Natural killer cell treated with Interleukin-12 subunit alpha and Interleukin-12 subunit beta and Interleukin-15 and Interleukin-18, amount 100 ng/mL, for 72 hours (primary cell): ENCODE measurements around the gene UMODL1. TPM values are rescaled to one million over a fixed set of nuclear protein-coding genes. Genes with fewer than 3 reads are reported as not detected.

Experiments
- ATAC-seq, 2 donors: fragments of 150-1000 bp; cut with Tn5 transposase in 1 of 2; sonication (Bioruptor Pico), chemical (Tn5 transposase) in 1 of 2; 2 replicates each; pipeline ENCODE4 v1.10.0; 2021
- DNase-seq: peaks from one replicate; pipeline ENCODE4 v3.0.0; 2022; ENCODE audit warnings: low spot score
- H3K27ac Mint-ChIP-seq, 2 donors: 1 replicate in 1 of 2; 2 replicates in 1 of 2; pipeline ENCODE4 v1.8.0; 2022; ENCODE audit warnings: mixed read lengths in 2 of 2, mild to moderate bottlenecking in 1 of 2, moderate library complexity in 1 of 2
- H3K27me3 Mint-ChIP-seq, 2 donors: 1 replicate in 1 of 2; 2 replicates in 1 of 2; pipeline ENCODE4 v1.8.0; 2022; ENCODE audit warnings: mixed read lengths in 2 of 2
- H3K36me3 Mint-ChIP-seq: one replicate; pipeline ENCODE4 v1.8.0; 2022; ENCODE audit warnings: mixed read lengths
- H3K4me1 Mint-ChIP-seq, 2 donors: 1 replicate in 1 of 2; 2 replicates in 1 of 2; pipeline ENCODE4 v1.8.0; 2022; ENCODE audit warnings: low read depth in 2 of 2, mixed read lengths in 2 of 2, mild to moderate bottlenecking in 1 of 2
- H3K4me3 Mint-ChIP-seq: one replicate; pipeline ENCODE4 v1.8.0; 2022; ENCODE audit warnings: mixed read lengths
- H3K9me3 Mint-ChIP-seq: 2 replicates; pipeline ENCODE4 v1.8.0; 2022; ENCODE audit warnings: mixed read lengths
- total RNA-seq, 2 donors: library from RNA; stranded (reverse); gene quantifications; one replicate each; pipeline ENCODE4 v1.2.3, GENCODE V29; 2022

The UMODL1 gene
- total RNA-seq, 2 donors from 2014 or later, result not detected

GRCh38 chr21:42161956-42162681 lies 91.0 kb downstream of the UMODL1 start:
- no peak overlapping the region for H3K4me3 Mint-ChIP-seq
- H3K4me1 Mint-ChIP-seq, result peaks cover 20 to 28% of the 10 kb centered on the region in 2 donors
- no peaks in the 10 kb centered on the region for H3K9me3 Mint-ChIP-seq
- peak overlapping the region; percentile 18 to 29 for H3K27ac Mint-ChIP-seq
- DNase-seq, result no peak
- ATAC-seq, result peak in 1 of 2 donors; percentile 14
- H3K27me3 Mint-ChIP-seq, result peaks cover 8 to 14% of the 10 kb centered on the region in 2 donors
- H3K36me3 Mint-ChIP-seq, result no peaks in the 10 kb centered on the region

GRCh38 chr21:42162831-42163510 lies 91.9 kb downstream of the UMODL1 start:
- peak in 1 of 2 donors; percentile 8 for ATAC-seq
- no peaks in the 10 kb centered on the region for H3K36me3 Mint-ChIP-seq
- DNase-seq, result no peak
- H3K9me3 Mint-ChIP-seq, result no peaks in the 10 kb centered on the region
- H3K27ac Mint-ChIP-seq, result peak overlapping the region; percentile 18 to 29
- no peak overlapping the region for H3K4me3 Mint-ChIP-seq
- H3K27me3 Mint-ChIP-seq, result peaks cover 8 to 14% of the 10 kb centered on the region in 2 donors
- peaks cover 20 to 28% of the 10 kb centered on the region in 2 donors for H3K4me1 Mint-ChIP-seq

- peak in 1 of 2 donors; percentile 29 for ATAC-seq
- no peak overlapping the region for H3K4me3 Mint-ChIP-seq
- H3K27ac Mint-ChIP-seq, result no peak overlapping the region
- no peak for DNase-seq
- H3K27me3 Mint-ChIP-seq, result peaks cover 8 to 14% of the 10 kb centered on the region in 2 donors
- peaks cover 20 to 28% of the 10 kb centered on the region in 2 donors for H3K4me1 Mint-ChIP-seq
- H3K9me3 Mint-ChIP-seq, result no peaks in the 10 kb centered on the region
- no peaks in the 10 kb centered on the region for H3K36me3 Mint-ChIP-seq
Observed at GRCh38 chr21:42163511-42163863, 92.4 kb downstream of the UMODL1 start.

GRCh38 chr21:42164064-42164789 lies 93.1 kb downstream of the UMODL1 start:
- H3K4me3 Mint-ChIP-seq, result no peak overlapping the region
- no peaks in the 10 kb centered on the region for H3K9me3 Mint-ChIP-seq
- no peak for DNase-seq
- peaks cover 20 to 25% of the 10 kb centered on the region in 2 donors for H3K4me1 Mint-ChIP-seq
- no peaks in the 10 kb centered on the region for H3K36me3 Mint-ChIP-seq
- H3K27me3 Mint-ChIP-seq, result peaks cover 8 to 10% of the 10 kb centered on the region in 2 donors
- H3K27ac Mint-ChIP-seq, result no peak overlapping the region
- peak; percentile 77 to 87 for ATAC-seq

- ATAC-seq, result no peak
- no peaks in the 10 kb centered on the region for H3K36me3 Mint-ChIP-seq
Observed at GRCh38 chr21:42164818-42165217, 93.7 kb downstream of the UMODL1 start.

GRCh38 chr21:42165901-42166300 lies 94.8 kb downstream of the UMODL1 start:
- no peaks in the 10 kb centered on the region for H3K36me3 Mint-ChIP-seq
- H3K4me3 Mint-ChIP-seq, result no peak overlapping the region
- H3K9me3 Mint-ChIP-seq, result no peaks in the 10 kb centered on the region
- H3K27ac Mint-ChIP-seq, result no peak overlapping the region
- peaks cover 18 to 20% of the 10 kb centered on the region in 2 donors for H3K4me1 Mint-ChIP-seq
- ATAC-seq, result no peak
- H3K27me3 Mint-ChIP-seq, result peaks cover 6 to 8% of the 10 kb centered on the region in 2 donors
- no peak for DNase-seq

More at GRCh38 chr21:42164818-42165217, 93.7 kb downstream of the UMODL1 start:
- Mint-ChIP-seq H3K9me3 (no peaks in the 10 kb centered on the region), H3K27me3 (peaks cover 6 to 8% of the 10 kb centered on the region in 2 donors), H3K27ac (no peak overlapping the region), H3K4me3 (no peak overlapping the region), H3K4me1 (peaks cover 20 to 22% of the 10 kb centered on the region in 2 donors)
- no peak for DNase-seq

- Mint-ChIP-seq H3K4me3 (no peak overlapping the region), H3K27ac (no peak overlapping the region)
- ATAC-seq, result no peak
Observed at GRCh38 chr21:42169758-42170157, 98.6 kb downstream of the UMODL1 start.

GRCh38 chr21:42171091-42172053 lies 100.3 kb downstream of the UMODL1 start:
- H3K4me1 Mint-ChIP-seq, result peaks cover 2 to 4% of the 10 kb centered on the region in 2 donors
- DNase-seq (no peak), ATAC-seq (no peak)
- peaks cover 0 to 4% of the 10 kb centered on the region in 2 donors for H3K27me3 Mint-ChIP-seq
- no peak overlapping the region for H3K4me3 Mint-ChIP-seq
- no peaks in the 10 kb centered on the region for H3K9me3 Mint-ChIP-seq
- H3K36me3 Mint-ChIP-seq, result no peaks in the 10 kb centered on the region
- H3K27ac Mint-ChIP-seq, result peak overlapping the region in 1 of 2 donors; percentile 12

More at GRCh38 chr21:42169758-42170157, 98.6 kb downstream of the UMODL1 start:
- Mint-ChIP-seq H3K4me1 (peaks cover 2 to 4% of the 10 kb centered on the region in 2 donors), H3K9me3 (no peaks in the 10 kb centered on the region), H3K27me3 (peaks cover 0 to 2% of the 10 kb centered on the region in 2 donors), H3K36me3 (no peaks in the 10 kb centered on the region)
- DNase-seq, result no peak

- H3K9me3 Mint-ChIP-seq, result no peaks in the 10 kb centered on the region
- H3K27me3 Mint-ChIP-seq, result peaks cover 0 to 4% of the 10 kb centered on the region in 2 donors
- H3K27ac Mint-ChIP-seq, result no peak overlapping the region
- no peaks in the 10 kb centered on the region for H3K36me3 Mint-ChIP-seq
- no peak overlapping the region for H3K4me3 Mint-ChIP-seq
- peaks cover 2 to 4% of the 10 kb centered on the region in 2 donors for H3K4me1 Mint-ChIP-seq
- no peak for ATAC-seq
- DNase-seq, result no peak
Observed at GRCh38 chr21:42172596-42173483, 101.7 kb downstream of the UMODL1 start.

GRCh38 chr21:42174173-42174572 lies 103.1 kb downstream of the UMODL1 start:
- no peak overlapping the region for H3K4me3 Mint-ChIP-seq
- DNase-seq, result no peak

GRCh38 chr21:42175110-42175710 lies 104.1 kb downstream of the UMODL1 start:
- H3K4me3 Mint-ChIP-seq, result no peak overlapping the region
- H3K4me1 Mint-ChIP-seq, result peaks cover 2 to 4% of the 10 kb centered on the region in 2 donors

More at GRCh38 chr21:42174173-42174572, 103.1 kb downstream of the UMODL1 start:
- Mint-ChIP-seq H3K36me3 (no peaks in the 10 kb centered on the region), H3K27ac (no peak overlapping the region), H3K4me1 (peaks cover 2 to 4% of the 10 kb centered on the region in 2 donors), H3K9me3 (no peaks in the 10 kb centered on the region), H3K27me3 (peaks cover 0 to 4% of the 10 kb centered on the region in 2 donors)
- no peak for ATAC-seq

GRCh38 chr21:42176859-42177258 lies 105.7 kb downstream of the UMODL1 start:
- Mint-ChIP-seq H3K27ac (no peak overlapping the region), H3K4me1 (peaks cover 0 to 2% of the 10 kb centered on the region in 2 donors), H3K9me3 (no peaks in the 10 kb centered on the region), H3K27me3 (peaks cover 0 to 4% of the 10 kb centered on the region in 2 donors), H3K36me3 (no peaks in the 10 kb centered on the region), H3K4me3 (no peak overlapping the region)
- DNase-seq, result no peak
- ATAC-seq, result no peak

More at GRCh38 chr21:42175110-42175710, 104.1 kb downstream of the UMODL1 start:
- no peak for DNase-seq
- ATAC-seq, result no peak
- Mint-ChIP-seq H3K36me3 (no peaks in the 10 kb centered on the region), H3K9me3 (no peaks in the 10 kb centered on the region), H3K27ac (no peak overlapping the region), H3K27me3 (peaks cover 0 to 4% of the 10 kb centered on the region in 2 donors)
